ENCODE results near the gene ARHGAP27.
"Not testable (repeated sequence)": the region's sequence is repeated elsewhere in the genome, so short reads cannot be mapped to it uniquely, and the experiment has no call there.

Gene ARHGAP27, protein sequence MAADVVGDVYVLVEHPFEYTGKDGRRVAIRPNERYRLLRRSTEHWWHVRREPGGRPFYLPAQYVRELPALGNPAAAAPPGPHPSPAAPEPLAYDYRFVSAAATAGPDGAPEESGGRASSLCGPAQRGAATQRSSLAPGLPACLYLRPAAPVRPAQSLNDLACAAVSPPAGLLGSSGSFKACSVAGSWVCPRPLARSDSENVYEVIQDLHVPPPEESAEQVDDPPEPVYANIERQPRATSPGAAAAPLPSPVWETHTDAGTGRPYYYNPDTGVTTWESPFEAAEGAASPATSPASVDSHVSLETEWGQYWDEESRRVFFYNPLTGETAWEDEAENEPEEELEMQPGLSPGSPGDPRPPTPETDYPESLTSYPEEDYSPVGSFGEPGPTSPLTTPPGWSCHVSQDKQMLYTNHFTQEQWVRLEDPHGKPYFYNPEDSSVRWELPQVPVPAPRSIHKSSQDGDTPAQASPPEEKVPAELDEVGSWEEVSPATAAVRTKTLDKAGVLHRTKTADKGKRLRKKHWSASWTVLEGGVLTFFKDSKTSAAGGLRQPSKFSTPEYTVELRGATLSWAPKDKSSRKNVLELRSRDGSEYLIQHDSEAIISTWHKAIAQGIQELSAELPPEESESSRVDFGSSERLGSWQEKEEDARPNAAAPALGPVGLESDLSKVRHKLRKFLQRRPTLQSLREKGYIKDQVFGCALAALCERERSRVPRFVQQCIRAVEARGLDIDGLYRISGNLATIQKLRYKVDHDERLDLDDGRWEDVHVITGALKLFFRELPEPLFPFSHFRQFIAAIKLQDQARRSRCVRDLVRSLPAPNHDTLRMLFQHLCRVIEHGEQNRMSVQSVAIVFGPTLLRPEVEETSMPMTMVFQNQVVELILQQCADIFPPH

DNA sequence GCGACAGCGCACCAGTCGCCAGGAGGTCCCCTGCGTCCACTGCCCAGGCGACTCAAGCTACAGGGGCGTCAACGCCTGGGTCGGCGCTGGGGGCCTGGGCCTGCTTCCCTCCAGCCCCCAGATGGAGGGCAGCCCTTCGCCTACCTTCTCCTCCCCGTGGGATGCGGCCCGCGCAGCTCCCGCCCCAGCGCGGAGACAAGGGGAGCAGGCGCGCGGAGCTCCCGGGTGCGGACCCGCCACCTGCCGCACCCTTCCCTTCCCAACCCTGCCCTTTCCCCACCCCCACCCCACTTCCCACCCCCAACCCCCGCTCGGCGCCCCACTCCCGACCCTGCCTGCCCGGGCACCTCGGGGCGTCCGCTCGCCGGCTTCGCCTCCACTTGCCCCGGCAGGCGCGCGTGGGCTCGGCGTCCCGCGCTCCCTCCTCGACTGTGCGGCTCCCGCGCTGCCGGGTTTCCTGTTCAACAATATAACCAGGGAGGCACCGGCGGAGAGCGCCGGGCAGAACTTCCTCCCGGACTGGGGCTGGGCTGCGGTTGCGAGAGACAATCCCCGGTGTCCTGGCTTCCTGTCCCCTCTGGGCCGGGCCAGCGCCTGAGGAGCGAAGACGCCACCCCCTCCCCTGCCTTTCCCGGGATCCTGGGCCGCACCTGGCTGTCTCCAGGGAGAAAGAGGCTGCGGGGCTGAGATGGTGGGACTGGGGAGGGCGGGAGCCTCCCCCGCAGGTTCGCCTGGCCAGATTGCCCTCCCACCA, at the start of gene ARHGAP27:
TSS of gene ARHGAP27 (minus strand) at position 466 of the 754 bp plus-strand sequence. CDS start 2,591 bp downstream, outside the sequence.
- DNase-seq (ENCODE audit: low read depth in 2 of 2, low spot score in 1 of 2) = no peak

DNA sequence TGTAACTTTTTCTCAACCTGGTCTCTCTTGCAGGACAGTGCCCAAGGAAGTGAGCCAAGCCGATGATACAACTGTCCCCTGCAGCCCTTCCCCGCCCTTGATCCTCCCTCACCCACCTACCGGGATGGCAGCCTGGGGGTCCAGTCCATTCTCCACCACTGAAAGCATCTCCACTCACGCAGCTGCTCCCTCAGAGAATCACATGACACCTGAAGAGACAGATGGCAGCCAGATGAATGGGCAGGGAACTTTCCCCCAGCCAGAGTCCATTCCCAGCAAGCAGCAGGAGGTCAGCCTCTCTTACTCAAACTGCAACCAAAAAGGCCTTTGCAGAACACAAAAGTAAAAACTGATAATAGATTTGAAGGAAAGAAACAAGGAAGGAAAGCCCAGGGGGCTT, 49.6 kb upstream of the ARHGAP27 start:
- not testable (repeated sequence) for DNase-seq (ENCODE audit: low read depth in 2 of 2, low spot score in 1 of 2)

DNA sequence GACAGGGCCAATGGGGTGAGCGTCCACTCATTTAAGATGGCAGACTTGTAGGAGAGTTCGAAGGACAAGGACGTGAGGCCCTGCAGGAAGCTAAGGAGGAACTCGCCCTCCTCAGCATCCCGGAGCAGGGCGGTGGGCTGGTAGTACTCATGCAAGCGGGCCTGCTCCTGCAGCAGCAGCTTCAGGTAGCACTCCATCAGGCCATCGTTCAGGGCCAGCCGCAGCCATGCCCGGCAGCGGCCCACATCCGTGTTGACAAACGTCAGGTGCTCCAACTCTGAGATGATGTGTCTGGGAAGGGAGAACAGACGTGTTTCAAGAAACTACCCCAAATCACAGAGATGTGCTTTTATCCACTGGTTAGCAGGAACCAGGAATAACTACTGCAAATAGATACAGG, 42.8 kb upstream of the ARHGAP27 start:
- not testable (repeated sequence) for DNase-seq (ENCODE audit: low read depth in 2 of 2, low spot score in 1 of 2)

DNA sequence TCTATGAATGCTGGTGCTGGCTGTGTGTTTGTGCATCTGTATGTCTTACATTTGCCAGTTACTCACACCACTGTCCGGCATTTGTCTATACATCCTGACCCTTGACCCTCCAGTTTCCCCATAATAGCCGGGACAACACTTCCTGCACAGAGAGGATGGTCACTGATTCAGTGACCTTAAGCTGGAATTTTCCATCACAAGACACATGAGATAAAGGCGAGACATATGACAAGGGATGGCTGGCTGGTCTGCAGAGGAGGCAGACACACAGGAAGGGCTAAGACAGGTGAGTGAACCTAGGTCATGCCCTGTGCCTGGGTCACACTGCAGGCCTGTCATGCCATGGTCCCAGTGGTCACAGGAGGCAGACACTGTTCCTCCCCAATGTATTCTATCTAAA, 39.6 kb upstream of the ARHGAP27 start:
- not testable (repeated sequence) for DNase-seq (ENCODE audit: low read depth in 2 of 2, low spot score in 1 of 2)

DNA sequence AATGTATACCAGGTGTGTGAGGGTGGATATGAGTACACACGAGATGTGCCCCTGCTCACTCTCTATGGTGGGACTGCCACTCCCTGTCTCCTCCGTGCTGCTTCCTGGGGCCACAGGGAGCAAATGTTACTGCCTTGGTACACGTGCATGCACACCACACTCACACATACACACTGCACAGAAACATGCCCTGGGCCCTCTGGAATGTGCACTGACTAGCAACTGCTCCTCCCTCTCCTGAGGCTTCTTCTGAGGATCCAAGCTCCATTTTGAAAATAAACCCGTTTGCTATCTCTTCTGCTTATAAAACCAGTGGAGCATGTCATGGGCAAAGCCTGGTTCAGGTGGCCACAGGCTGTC, 36.5 kb upstream of the ARHGAP27 start:
- DNase-seq (ENCODE audit: low read depth in 2 of 2, low spot score in 1 of 2) = not testable (repeated sequence)

DNA sequence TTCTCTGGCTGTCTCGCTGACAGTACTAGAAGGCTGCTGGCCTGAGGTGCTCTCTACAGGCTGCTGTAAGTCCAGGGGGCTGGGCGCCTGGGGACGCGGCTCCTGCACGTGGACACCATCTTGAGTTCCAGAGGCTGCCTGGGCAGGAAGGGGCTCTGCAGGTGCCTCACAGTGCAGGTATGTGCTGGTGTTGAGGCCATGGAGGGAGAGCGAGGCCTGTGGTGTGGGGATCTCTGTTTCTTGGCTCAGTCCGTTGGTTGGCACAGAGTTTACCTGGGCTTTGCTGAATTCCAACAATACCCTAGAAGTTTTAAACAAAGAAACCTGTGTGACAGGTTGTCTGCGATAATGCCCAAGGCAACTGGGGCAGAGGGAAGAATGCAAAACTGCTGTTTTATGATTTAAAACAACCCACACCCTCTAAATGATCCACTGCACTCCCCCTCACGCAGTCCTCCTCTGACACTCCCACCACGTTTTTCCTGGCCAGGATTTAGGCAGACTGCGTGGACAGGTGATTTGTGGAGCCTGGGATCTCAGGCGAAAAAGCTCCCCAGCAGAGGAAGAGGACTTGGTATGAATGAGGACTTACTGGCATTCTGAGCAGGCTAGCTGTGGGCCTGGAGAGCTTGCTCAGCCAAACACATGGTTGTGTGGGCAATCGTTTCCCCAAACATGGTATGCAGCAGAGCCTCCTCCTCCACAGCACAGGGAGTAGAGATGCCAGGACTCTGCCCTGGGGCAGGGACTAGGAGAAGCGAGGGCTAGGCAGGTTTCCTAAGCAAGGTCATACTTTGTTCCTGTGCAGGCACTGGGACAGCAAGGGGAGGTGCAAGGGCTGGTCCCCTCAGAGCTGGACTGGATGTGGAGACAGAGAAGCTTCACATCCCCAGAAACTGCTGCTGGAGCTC, 35.9 kb upstream of the ARHGAP27 start:
- DNase-seq (ENCODE audit: low read depth in 2 of 2, low spot score in 1 of 2) = not testable (repeated sequence)

DNA sequence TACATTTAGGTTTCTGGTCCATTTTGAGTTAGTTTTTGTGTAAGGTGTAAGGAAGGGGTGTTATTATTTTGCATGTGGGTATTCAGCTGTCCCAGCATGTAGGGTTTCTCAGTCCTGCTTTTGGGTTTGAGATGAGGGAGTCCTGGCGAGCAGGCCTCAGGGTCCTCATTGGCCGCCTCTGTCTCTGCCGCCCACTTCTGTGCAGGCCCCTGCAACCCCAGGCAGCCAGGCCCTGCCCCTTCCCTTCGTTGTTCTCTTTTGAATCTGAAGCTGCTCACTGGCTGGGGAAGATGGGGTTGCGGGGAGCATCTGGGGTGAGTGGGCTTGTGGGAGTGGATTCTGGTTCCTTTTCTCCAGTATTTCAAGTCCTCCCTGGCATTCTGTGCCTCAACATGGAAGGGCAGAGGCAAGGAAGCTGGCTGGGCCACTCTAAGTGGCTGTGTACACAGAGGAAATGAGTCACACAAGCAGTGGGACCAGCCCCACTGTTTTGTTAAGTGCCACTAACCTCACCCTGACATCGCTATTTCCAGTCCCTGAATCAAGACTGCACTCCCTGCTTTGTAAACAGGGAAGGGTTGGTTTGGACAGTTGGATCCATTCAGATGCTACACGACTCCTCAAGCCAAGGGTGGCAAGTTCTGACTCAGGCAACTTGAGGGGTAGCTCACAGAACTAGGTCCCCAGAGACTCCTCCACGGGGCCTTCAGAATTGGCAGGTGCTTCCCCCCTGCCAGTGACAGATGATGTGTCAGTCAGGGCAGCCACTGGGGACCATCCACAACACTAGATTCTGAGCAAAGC, 29.1 kb upstream of the ARHGAP27 start:
- DNase-seq (ENCODE audit: low read depth in 2 of 2, low spot score in 1 of 2) = not testable (repeated sequence)

DNA sequence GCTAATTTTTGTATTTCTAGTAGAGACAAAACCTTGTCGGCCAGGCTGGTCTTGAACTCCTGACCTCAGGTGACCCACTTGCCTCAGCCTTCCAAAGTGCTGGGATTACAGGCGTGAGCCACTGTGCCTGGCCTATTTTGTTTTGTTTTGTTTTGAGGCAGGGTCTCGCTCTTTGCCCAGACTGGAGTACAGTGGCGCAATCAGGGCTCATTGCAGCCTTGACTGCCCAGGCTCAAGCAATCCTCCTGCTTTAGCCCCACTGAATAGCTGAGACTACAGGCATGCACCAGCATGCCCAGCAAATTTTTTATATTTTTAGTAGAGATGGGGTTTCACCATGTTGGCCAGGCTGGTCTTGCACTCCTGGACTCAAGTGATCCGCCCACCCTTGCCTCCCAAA, 27.8 kb upstream of the ARHGAP27 start:
- not testable (repeated sequence) for DNase-seq (ENCODE audit: low read depth in 2 of 2, low spot score in 1 of 2)

DNA sequence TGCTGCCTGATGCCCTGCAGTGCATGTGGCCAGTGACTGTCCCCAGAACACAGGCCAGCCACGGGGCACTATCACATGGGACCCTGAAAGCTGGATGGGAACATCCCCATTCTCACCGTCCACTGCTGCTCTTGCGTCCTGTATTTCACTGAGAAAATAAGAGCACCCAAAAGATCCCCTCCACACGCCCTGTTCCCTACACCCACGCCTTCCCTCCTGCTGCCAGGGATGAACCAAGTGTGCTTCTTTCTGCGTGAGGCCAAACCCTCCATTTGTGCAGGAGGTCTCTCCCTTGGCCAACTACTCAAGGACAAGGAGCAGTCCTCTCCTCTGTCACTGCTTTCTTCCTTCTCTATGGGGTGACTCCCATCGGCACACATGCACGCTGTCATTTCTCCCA, 21.7 kb upstream of the ARHGAP27 start:
- DNase-seq (ENCODE audit: low read depth in 2 of 2, low spot score in 1 of 2) = not testable (repeated sequence)

DNA sequence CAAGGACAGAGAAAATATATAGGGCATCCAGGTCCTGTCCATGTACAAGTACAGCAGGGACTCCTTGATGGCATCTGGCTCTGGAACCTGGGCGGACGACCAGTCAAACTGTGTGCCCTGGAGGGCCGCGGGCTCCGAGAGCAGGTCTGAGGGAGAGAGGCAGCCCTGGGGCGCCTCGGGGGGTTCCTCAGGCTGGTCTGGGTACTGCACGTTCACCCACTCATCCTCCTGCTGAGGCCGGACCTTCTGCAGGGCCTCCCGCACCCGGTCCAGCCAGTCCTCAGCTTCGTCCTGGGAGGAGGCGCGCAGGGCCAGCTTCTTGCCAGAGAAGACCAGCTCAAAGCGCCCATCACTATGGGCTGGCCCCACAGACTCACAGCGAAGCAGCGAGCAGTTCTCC, 21.1 kb upstream of the ARHGAP27 start:
- DNase-seq (ENCODE audit: low read depth in 2 of 2, low spot score in 1 of 2) = not testable (repeated sequence)

DNA sequence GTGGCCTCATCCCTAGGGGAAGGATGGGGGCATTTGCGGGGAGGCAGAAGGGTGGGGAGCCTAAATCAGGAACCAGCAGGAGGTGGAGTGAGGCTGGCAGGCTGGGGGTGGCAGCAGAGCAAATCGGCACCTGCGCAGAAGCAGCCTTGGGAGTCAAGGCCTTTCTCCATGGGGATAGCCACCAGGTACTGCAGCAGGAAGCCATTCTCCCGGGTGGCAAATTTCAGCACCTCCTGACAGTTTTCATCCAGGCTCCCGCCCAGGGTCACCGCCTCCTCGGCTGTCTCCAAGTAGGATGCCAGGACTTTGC, 20.5 kb upstream of the ARHGAP27 start:
- not testable (repeated sequence) for DNase-seq (ENCODE audit: low read depth in 2 of 2, low spot score in 1 of 2)

DNA sequence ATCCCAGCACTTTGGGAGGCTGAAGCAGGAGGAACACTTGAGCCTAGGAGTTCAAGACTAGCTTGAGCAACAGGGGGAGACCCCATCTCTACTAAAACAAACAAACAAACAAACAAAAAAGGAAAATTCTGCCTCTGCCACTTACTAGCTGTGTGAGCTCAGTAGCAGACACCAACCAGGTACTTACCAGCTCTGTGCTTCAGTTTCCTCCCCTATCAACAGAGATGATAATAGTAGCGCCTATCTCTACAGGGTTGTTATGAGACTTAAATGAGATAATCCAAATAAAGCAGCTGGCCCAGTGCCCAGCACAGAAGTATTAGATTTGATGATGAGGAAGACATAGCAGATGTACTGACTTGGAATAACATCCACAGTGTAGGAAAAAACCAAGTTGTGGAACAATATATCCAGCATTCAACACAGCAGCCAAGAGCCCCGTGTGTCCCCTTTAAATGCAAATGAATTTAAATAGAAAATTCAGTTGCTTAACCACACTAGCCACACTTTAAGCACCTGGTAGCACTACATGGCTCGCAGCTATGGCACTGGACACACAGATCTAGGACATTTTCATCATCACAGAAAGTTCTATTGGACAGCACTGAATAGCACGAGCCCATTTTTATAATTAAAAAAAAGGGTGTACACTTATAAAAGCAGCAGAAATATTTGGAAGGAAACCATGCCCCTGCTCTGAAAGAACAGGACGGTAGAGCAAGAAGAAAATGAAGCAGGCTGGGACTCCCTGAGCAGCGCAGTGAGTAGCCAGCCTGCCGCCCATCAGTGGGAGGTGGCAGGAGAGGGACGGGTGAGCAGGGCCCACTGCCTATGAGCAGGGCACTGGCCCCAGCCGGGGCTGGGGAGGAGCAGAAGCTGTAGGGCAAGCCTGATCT, 19.9 kb upstream of the ARHGAP27 start:
- DNase-seq (ENCODE audit: low read depth in 2 of 2, low spot score in 1 of 2) = not testable (repeated sequence)

DNA sequence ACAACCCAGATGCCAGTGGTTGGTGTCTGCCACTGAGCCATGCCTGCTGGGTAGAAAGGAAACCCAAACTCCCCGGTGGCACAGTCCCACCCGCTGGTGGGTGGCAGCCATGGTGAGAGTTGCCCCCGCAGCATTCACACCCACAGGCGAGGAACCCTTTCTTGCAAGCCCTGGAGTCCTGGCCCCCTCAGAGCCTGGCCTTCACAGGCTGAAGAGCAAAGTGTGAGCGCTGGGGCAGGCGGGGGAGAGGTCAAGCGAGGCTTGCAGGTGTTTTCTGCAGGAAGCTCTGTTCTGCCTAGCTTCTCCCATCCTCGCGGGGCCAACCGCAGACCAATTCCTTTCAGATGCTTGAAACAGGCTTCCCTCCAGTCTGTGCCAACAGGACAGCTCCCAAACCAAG, 19.0 kb upstream of the ARHGAP27 start:
- not testable (repeated sequence) for DNase-seq (ENCODE audit: low read depth in 2 of 2, low spot score in 1 of 2)

DNA sequence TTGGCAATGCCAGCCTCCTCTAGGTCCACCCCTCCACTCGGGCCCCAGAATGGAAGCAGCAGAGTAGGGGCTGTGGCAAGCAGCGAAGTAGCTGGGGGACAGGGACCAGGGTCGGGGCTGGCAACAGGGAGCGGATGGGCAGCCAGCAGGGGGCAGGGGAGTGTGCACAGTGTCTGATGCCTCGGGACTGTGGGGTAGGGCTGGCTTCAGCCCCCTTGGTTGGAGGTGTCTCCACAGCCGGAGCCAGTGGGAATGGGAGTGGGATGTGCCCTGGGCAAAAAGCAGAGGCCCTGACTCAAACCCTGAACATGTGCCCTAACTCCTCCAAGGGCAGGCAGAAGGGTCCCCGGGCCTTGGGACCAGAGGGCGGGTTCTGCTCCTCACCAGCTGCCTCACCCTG, 18.5 kb upstream of the ARHGAP27 start:
- DNase-seq (ENCODE audit: low read depth in 2 of 2, low spot score in 1 of 2) = no peak

DNA sequence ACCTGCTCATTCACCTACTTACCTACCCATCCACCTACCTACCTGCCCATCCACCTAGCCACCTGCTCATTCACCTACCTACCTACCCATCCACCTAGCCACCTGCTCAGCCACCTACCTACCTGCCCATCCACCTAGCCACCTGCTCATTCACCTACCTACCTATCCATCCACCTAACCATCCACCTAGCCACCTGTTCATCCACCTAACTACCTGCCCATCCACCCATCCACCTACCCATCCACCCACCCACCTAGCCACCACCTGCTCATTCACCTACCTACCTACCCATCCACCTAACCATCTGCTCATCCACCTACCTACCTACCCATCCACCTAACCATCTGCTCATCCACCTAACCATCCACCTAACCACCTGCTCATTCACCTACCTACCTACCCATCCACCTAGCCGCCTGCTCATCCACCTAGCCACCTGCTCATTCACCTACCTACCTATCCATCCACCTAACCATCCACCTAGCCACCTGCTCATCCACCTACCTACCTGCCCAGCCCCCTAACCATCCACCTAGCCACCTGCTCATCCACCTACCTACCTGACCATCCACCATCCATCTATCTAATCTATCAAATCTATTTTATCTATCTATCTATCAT, 17.1 kb upstream of the ARHGAP27 start:
- not testable (repeated sequence) for DNase-seq (ENCODE audit: low read depth in 2 of 2, low spot score in 1 of 2)

DNA sequence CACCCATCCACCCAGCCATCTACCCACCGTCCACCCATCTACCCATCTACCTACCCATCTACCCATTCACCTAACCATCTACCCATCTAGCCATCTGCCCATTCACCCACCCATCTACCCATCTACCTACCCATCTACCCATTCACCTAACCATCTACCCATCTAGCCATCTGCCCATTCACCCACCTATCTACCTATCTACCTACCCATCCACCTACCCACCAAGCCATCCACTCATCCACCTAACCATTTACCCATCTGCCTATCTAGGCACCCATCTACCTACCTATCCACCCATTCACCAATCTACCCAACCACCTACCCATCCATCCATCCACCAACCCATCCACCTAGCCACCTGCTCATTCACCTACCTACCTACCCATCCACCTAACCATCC, 16.6 kb upstream of the ARHGAP27 start:
- DNase-seq (ENCODE audit: low read depth in 2 of 2, low spot score in 1 of 2) = not testable (repeated sequence)

DNA sequence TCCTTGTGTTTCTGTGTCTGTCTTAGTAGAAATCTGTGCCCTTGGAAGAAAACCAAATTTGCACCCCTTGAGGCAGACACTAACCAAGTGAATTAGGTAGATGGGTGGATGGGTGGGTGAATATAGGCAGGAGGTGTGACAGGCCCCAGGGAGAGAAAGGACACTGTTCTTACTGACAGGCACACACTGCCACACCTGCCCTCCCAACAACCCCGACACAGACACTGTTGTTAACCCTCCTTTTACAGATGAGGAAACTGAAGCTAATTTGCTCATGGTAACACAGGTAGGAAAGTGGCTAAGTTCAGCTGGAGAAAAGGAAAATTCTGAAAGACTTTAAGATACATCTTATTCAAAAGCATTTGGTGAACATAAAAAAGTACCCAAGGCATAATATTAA, 15.8 kb upstream of the ARHGAP27 start:
- not testable (repeated sequence) for DNase-seq (ENCODE audit: low read depth in 2 of 2, low spot score in 1 of 2)

DNA sequence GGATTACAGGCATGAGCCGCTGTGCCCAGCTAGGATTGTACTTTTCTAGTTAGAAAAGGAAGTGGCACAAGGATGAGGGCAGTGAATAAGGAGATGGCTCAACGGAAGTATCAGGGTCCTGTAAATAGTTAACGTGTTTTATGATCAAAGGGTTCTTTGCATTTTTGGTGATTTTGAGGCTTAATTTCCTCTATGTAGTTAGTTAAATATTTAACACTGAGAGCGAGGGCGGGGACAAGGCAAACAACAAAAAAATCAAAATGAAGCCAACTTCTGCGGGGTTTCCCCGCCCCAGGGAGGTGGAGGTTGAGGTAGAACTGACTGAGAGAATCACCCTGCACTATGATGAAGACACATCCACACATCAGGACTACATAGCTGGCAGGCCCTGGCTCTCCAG, 15.4 kb upstream of the ARHGAP27 start:
- not testable (repeated sequence) for DNase-seq (ENCODE audit: low read depth in 2 of 2, low spot score in 1 of 2)
